Activated CD8-positive, alpha-beta T cell treated with anti-CD3 and anti-CD28 coated beads for 36 hours (primary cell): ENCODE results near the gene NPTXR. TPM values are rescaled to one million over a fixed set of nuclear protein-coding genes. Genes with fewer than 3 reads are reported as not detected.

Experiments used
- ATAC-seq: fragments of 200-7000 bp; cut with Tn5 transposase; one replicate; pipeline ENCODE4 v1.10.0; 2021; ENCODE audit warnings: mild to moderate bottlenecking, moderate library complexity
- CTCF ChIA-PET: fragments of 350-600 bp; sonication (Branson Sonifier 250); formaldehyde crosslinking; loops from one replicate; lab custom pipeline; 2021; ENCODE audit warnings: antibody characterized with exemption; lab: Charles Lee
- POLR2A ChIA-PET: fragments of 350-600 bp; sonication (Branson Sonifier 250); formaldehyde crosslinking; loops from one replicate; lab custom pipeline; 2021; ENCODE audit warnings: antibody characterized with exemption; lab: Charles Lee
- DNase-seq: peaks from one replicate; pipeline ENCODE4 v3.0.0-alpha.2; 2020
- H3K27ac Mint-ChIP-seq: one replicate; pipeline ENCODE4 v1.8.0; 2021; ENCODE audit warnings: mild to moderate bottlenecking, mixed read lengths
- H3K27me3 Mint-ChIP-seq: one replicate; pipeline ENCODE4 v1.8.0; 2021; ENCODE audit warnings: mixed read lengths
- H3K36me3 Mint-ChIP-seq: one replicate; pipeline ENCODE4 v1.8.0; 2021; ENCODE audit warnings: low read depth, mixed read lengths
- H3K4me1 Mint-ChIP-seq: one replicate; pipeline ENCODE4 v1.8.0; 2021; ENCODE audit warnings: low read depth, mixed read lengths
- H3K4me3 Mint-ChIP-seq: one replicate; pipeline ENCODE4 v1.8.0; 2021; ENCODE audit warnings: mild to moderate bottlenecking, moderate library complexity, mixed read lengths
- H3K9me3 Mint-ChIP-seq: one replicate; pipeline ENCODE4 v1.8.0; 2021; ENCODE audit warnings: mixed read lengths
- CTCF ChIP-seq: fragments of 200-600 bp; IDR thresholded peaks from one replicate; pipeline ENCODE4 v1.8.0; 2022; ENCODE audit warnings: antibody characterized with exemption, mild to moderate bottlenecking
- intact Hi-C: fragments of 100-400 bp; cut with micrococcal nuclease; formaldehyde crosslinking; loops from one replicate; pipeline ENCODE4 v1.10.0; 2022
- total RNA-seq, 2 experiments: library from RNA; stranded (reverse); gene quantifications; one replicate each; pipeline ENCODE4 v1.2.3, GENCODE V29; 2021

Gene NPTXR
- total RNA-seq, 2 experiments from 2014 or later, result 0.69 to 0.83 TPM

DNA sequence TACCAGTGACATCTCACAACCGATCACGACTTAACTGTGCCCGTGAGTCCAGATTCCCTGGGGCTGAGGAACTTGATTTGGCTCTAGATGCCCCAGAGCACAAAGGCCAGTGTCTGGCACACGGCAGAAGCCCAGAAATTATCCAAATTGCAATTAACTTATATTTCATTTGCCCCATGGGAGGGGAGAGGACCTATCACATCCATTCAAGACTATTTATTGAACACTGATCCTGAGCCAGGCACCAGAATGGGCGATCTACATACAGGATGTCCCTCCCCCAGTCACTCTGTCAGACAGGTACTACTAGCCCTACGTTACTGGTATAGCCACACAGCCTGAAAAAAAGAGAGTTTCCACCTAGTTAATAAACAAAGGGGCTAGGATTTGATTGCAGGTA lies 55.0 kb downstream of the NPTXR start:
- Mint-ChIP-seq H3K4me1 (peaks cover 7% of the 10 kb centered on the region), H3K4me3 (no peak overlapping the region), H3K9me3 (no peaks in the 10 kb centered on the region), H3K27me3 (no peaks in the 10 kb centered on the region), H3K27ac (no peak overlapping the region), H3K36me3 (no peaks in the 10 kb centered on the region)
- ATAC-seq (no peak), DNase-seq (no peak)
- CTCF ChIA-PET, result interaction anchor here (1.2 kb wide), 1 partner anchor 10 kb away, joined by 3 read pairs; no protein-coding TSS in a partner anchor
- TF ChIP-seq CTCF, result no peak
- intact Hi-C loops, result no loop called here
- POLR2A ChIA-PET, result interaction anchor here (1.6 kb wide), 1 partner anchor 8 kb away, joined by 3 read pairs; no protein-coding TSS in a partner anchor

DNA sequence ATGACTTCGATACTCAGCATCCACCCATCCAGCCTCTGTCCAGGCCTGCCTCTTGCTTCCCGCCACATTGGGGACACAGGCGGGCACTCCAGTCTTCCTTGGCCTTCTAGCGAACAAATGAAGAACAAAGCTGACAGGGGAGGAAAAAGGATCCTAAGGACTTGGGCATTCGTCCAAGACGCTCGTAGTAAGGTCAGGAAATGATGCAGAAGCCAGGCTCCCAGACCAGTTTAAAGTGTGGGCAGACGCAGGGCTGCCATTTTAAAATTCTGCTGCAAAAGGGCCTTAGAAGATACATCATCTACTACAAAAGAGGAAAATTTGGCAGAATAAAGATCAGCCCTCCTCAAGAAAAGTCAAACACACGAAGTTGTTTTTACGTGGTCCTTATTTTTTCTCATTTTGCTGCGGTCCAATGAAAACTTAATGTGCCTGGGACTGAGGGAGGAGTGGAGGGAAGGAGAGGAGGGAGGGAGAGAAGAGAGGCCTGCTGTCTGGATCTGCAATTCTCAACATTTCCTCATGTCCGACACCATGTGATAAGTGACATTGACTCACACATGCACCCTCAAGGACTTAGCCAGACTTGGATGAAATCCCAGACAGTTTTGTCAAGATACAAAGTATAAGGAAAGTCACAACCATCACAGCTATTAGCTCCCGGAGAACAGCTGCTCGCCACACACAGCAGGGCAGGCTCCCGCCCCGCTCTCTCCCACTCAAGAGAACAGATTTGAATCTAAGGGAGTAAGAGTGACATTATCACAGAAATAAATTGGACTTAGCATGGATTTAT lies 55.6 kb downstream of the NPTXR start:
- H3K36me3 Mint-ChIP-seq, result no peaks in the 10 kb centered on the region
- no peak for TF ChIP-seq CTCF
- ATAC-seq (no peak), DNase-seq (no peak)
- H3K4me3 Mint-ChIP-seq, result no peak overlapping the region
- intact Hi-C loops, result no loop called here
- no peak overlapping the region for H3K27ac Mint-ChIP-seq
- H3K27me3 Mint-ChIP-seq, result no peaks in the 10 kb centered on the region
- ChIA-PET CTCF (interaction anchor here (1.3 kb wide), 1 partner anchor 19 kb away, joined by 4 read pairs; no protein-coding TSS in a partner anchor), POLR2A (no interaction called here)
- H3K4me1 Mint-ChIP-seq, result peaks cover 5% of the 10 kb centered on the region
- no peaks in the 10 kb centered on the region for H3K9me3 Mint-ChIP-seq

- H3K27ac Mint-ChIP-seq, result no peak overlapping the region
- no peaks in the 10 kb centered on the region for H3K27me3 Mint-ChIP-seq
- TF ChIP-seq CTCF, result no peak
- H3K36me3 Mint-ChIP-seq, result peaks cover 2% of the 10 kb centered on the region
- no peaks in the 10 kb centered on the region for H3K9me3 Mint-ChIP-seq
- POLR2A ChIA-PET, result interaction anchor here (1.1 kb wide), 1 partner anchor 73 kb away, joined by 3 read pairs; no protein-coding TSS in a partner anchor
- ATAC-seq (no peak), DNase-seq (no peak)
- H3K4me3 Mint-ChIP-seq, result no peak overlapping the region
- H3K4me1 Mint-ChIP-seq, result peaks cover 3% of the 10 kb centered on the region
- CTCF ChIA-PET, result interaction anchor here (1.8 kb wide), 1 partner anchor 18 kb away, joined by 12 read pairs; no protein-coding TSS in a partner anchor
- intact Hi-C loops, result no loop called here
Observed at GRCh38 chr22:38786631-38787030, 57.2 kb downstream of the NPTXR start.

- ATAC-seq (no peak), DNase-seq (no peak)
- TF ChIP-seq CTCF, result no peak
- H3K27me3 Mint-ChIP-seq, result no peaks in the 10 kb centered on the region
- ChIA-PET CTCF (interaction anchor here (1.2 to 1.9 kb wide), 2 partner anchors 16 to 19 kb away, joined by 4 to 7 read pairs; no protein-coding TSS in a partner anchor), POLR2A (interaction anchor here (1.2 kb wide), 1 partner anchor 57 kb away, joined by 3 read pairs; no protein-coding TSS in a partner anchor)
- H3K4me3 Mint-ChIP-seq, result no peak overlapping the region
- intact Hi-C loops, result no loop called here
- no peaks in the 10 kb centered on the region for H3K9me3 Mint-ChIP-seq
- H3K27ac Mint-ChIP-seq, result no peak overlapping the region
- peaks cover 2% of the 10 kb centered on the region for H3K36me3 Mint-ChIP-seq
- H3K4me1 Mint-ChIP-seq, result peaks cover 3% of the 10 kb centered on the region
Observed at GRCh38 chr22:38784856-38785255, 59.0 kb downstream of the NPTXR start.

DNA sequence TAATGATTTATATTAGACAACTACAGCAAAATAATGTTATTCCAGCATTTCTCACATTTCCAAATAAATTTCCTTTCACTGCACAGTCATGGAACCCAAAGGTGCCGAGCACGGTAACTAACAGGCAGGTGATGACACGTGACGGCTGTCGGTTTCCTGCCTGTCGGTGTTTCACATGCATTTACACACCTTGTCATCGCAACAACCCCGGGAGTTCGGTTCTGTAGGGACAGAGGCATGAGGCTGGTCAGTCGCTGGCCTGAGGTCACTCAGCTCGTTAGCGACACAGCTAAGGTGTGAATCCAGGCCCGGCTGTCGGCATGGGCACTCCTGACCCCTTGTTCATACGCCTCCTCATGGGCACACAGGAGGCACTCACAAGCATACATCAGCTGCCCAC lies 59.8 kb downstream of the NPTXR start:
- DNase-seq (no peak), ATAC-seq (no peak)
- H3K4me1 Mint-ChIP-seq, result peaks cover 3% of the 10 kb centered on the region
- no peak overlapping the region for H3K4me3 Mint-ChIP-seq
- H3K27me3 Mint-ChIP-seq, result no peaks in the 10 kb centered on the region
- no peak for TF ChIP-seq CTCF
- H3K9me3 Mint-ChIP-seq, result no peaks in the 10 kb centered on the region
- CTCF ChIA-PET, result interaction anchor here (1.2 to 1.9 kb wide), 2 partner anchors 15 to 18 kb away, joined by 4 to 7 read pairs; no protein-coding TSS in a partner anchor
- H3K27ac Mint-ChIP-seq, result no peak overlapping the region
- intact Hi-C loops, result no loop called here
- POLR2A ChIA-PET, result no interaction called here
- H3K36me3 Mint-ChIP-seq, result peaks cover 2% of the 10 kb centered on the region
